Dendritic cell treated with granulocyte-macrophage colony-stimulating factor and Interleukin-4, amounts not matched to agents 40 ng/mL and 50 ng/mL, for 4 days (primary cell): ENCODE data around the gene TMPRSS13.

Experiments
- H3K27ac Mint-ChIP-seq: one replicate; pipeline ENCODE4 v1.8.0; 2022; ENCODE audit warnings: mild to moderate bottlenecking, mixed read lengths
- H3K27me3 Mint-ChIP-seq: one replicate; pipeline ENCODE4 v1.8.0; 2022; ENCODE audit warnings: mild to moderate bottlenecking, mixed read lengths
- H3K36me3 Mint-ChIP-seq: one replicate; pipeline ENCODE4 v1.8.0; 2022; ENCODE audit warnings: low read depth, mixed read lengths
- H3K4me1 Mint-ChIP-seq: one replicate; pipeline ENCODE4 v1.8.0; 2022; ENCODE audit warnings: low read depth, mixed read lengths
- H3K4me3 Mint-ChIP-seq: one replicate; pipeline ENCODE4 v1.8.0; 2022; ENCODE audit warnings: mild to moderate bottlenecking, moderate library complexity, mixed read lengths
- H3K9me3 Mint-ChIP-seq: one replicate; pipeline ENCODE4 v1.8.0; 2022; ENCODE audit warnings: mixed read lengths
- intact Hi-C: fragments of 100-400 bp; cut with micrococcal nuclease; formaldehyde crosslinking; loops from one replicate; pipeline ENCODE4 v1.15.0; 2022

TMPRSS13 gene

GRCh38 chr11:117876341-117877119 is 52.7 kb downstream of the TMPRSS13 start, which contains the start of gene FXYD6:
Gene FXYD6, minus strand, starts transcription at chr11:117876658. Its CDS starts 33,882 bp downstream, at chr11:117842776.
- no peaks in the 10 kb centered on the region for H3K9me3 Mint-ChIP-seq
- peak within 1 kb of the TSS; percentile 71 for H3K27ac Mint-ChIP-seq
- intact Hi-C loops = no loop called here
- peaks cover 89% of the 10 kb centered on the region for H3K27me3 Mint-ChIP-seq
- no peaks in the 10 kb centered on the region for H3K36me3 Mint-ChIP-seq
- peak within 1 kb of the TSS; percentile 68 for H3K4me3 Mint-ChIP-seq
- peaks cover 46% of the 10 kb centered on the region for H3K4me1 Mint-ChIP-seq

GRCh38 chr11:117876059-117876340 is 53.2 kb downstream of the TMPRSS13 start:
- peak overlapping the region; percentile 68 for H3K4me3 Mint-ChIP-seq
- no peaks in the 10 kb centered on the region for H3K9me3 Mint-ChIP-seq
- H3K27me3 Mint-ChIP-seq = peaks cover 85% of the 10 kb centered on the region
- intact Hi-C loops = no loop called here
- peak overlapping the region; percentile 71 for H3K27ac Mint-ChIP-seq
- no peaks in the 10 kb centered on the region for H3K36me3 Mint-ChIP-seq
- H3K4me1 Mint-ChIP-seq = peaks cover 46% of the 10 kb centered on the region

GRCh38 chr11:117875382-117876058 is 53.7 kb downstream of the TMPRSS13 start:
- peaks cover 83% of the 10 kb centered on the region for H3K27me3 Mint-ChIP-seq
- H3K36me3 Mint-ChIP-seq = no peaks in the 10 kb centered on the region
- H3K4me3 Mint-ChIP-seq = peak overlapping the region; percentile 68
- H3K9me3 Mint-ChIP-seq = no peaks in the 10 kb centered on the region
- peaks cover 46% of the 10 kb centered on the region for H3K4me1 Mint-ChIP-seq
- intact Hi-C loops = no loop called here
- peak overlapping the region; percentile 71 for H3K27ac Mint-ChIP-seq

GRCh38 chr11:117874910-117875381 is 54.3 kb downstream of the TMPRSS13 start:
- Mint-ChIP-seq H3K36me3 (no peaks in the 10 kb centered on the region), H3K4me3 (no peak overlapping the region), H3K27me3 (peaks cover 77% of the 10 kb centered on the region), H3K27ac (no peak overlapping the region), H3K4me1 (peaks cover 47% of the 10 kb centered on the region), H3K9me3 (no peaks in the 10 kb centered on the region)
- intact Hi-C loops = no loop called here

- peak overlapping the region; percentile 24 for H3K4me3 Mint-ChIP-seq
- H3K4me1 Mint-ChIP-seq = peaks cover 53% of the 10 kb centered on the region
- H3K27ac Mint-ChIP-seq = no peak overlapping the region
- H3K36me3 Mint-ChIP-seq = no peaks in the 10 kb centered on the region
- intact Hi-C loops = no loop called here
- no peaks in the 10 kb centered on the region for H3K9me3 Mint-ChIP-seq
- peaks cover 72% of the 10 kb centered on the region for H3K27me3 Mint-ChIP-seq
Observed at GRCh38 chr11:117874253-117874909, 54.8 kb downstream of the TMPRSS13 start.

- intact Hi-C loops = no loop called here
- Mint-ChIP-seq H3K4me1 (peaks cover 55% of the 10 kb centered on the region), H3K27ac (no peak overlapping the region), H3K36me3 (no peaks in the 10 kb centered on the region), H3K27me3 (peaks cover 65% of the 10 kb centered on the region), H3K4me3 (no peak overlapping the region), H3K9me3 (no peaks in the 10 kb centered on the region)
Observed at GRCh38 chr11:117873828-117874125, 55.4 kb downstream of the TMPRSS13 start.

GRCh38 chr11:117872975-117873827 is 56.0 kb downstream of the TMPRSS13 start:
- intact Hi-C loops = no loop called here
- Mint-ChIP-seq H3K27me3 (peaks cover 60% of the 10 kb centered on the region), H3K27ac (no peak overlapping the region), H3K4me1 (peaks cover 55% of the 10 kb centered on the region), H3K9me3 (no peaks in the 10 kb centered on the region), H3K36me3 (no peaks in the 10 kb centered on the region), H3K4me3 (no peak overlapping the region)

GRCh38 chr11:117872420-117872961 is 56.7 kb downstream of the TMPRSS13 start:
- Mint-ChIP-seq H3K4me3 (no peak overlapping the region), H3K27ac (no peak overlapping the region), H3K9me3 (no peaks in the 10 kb centered on the region), H3K36me3 (no peaks in the 10 kb centered on the region), H3K27me3 (peaks cover 54% of the 10 kb centered on the region), H3K4me1 (peaks cover 55% of the 10 kb centered on the region)
- intact Hi-C loops = no loop called here

- peaks cover 52% of the 10 kb centered on the region for H3K4me1 Mint-ChIP-seq
- H3K9me3 Mint-ChIP-seq = no peaks in the 10 kb centered on the region
- H3K36me3 Mint-ChIP-seq = no peaks in the 10 kb centered on the region
- peaks cover 51% of the 10 kb centered on the region for H3K27me3 Mint-ChIP-seq
- intact Hi-C loops = no loop called here
- no peak overlapping the region for H3K4me3 Mint-ChIP-seq
- no peak overlapping the region for H3K27ac Mint-ChIP-seq
Observed at GRCh38 chr11:117871784-117872183, 57.4 kb downstream of the TMPRSS13 start.

- Mint-ChIP-seq H3K36me3 (no peaks in the 10 kb centered on the region), H3K27me3 (peaks cover 46% of the 10 kb centered on the region), H3K4me1 (peaks cover 46% of the 10 kb centered on the region), H3K9me3 (no peaks in the 10 kb centered on the region), H3K4me3 (no peak overlapping the region), H3K27ac (no peak overlapping the region)
- intact Hi-C loops = no loop called here
Observed at GRCh38 chr11:117871160-117871559, 58.0 kb downstream of the TMPRSS13 start.

- no peaks in the 10 kb centered on the region for H3K9me3 Mint-ChIP-seq
- no peaks in the 10 kb centered on the region for H3K36me3 Mint-ChIP-seq
- no peak overlapping the region for H3K4me3 Mint-ChIP-seq
- no peak overlapping the region for H3K27ac Mint-ChIP-seq
- peaks cover 37% of the 10 kb centered on the region for H3K27me3 Mint-ChIP-seq
- intact Hi-C loops = no loop called here
- H3K4me1 Mint-ChIP-seq = peaks cover 38% of the 10 kb centered on the region
Observed at GRCh38 chr11:117870103-117870952, 58.9 kb downstream of the TMPRSS13 start.

GRCh38 chr11:117869604-117870003 is 59.6 kb downstream of the TMPRSS13 start:
- no peak overlapping the region for H3K27ac Mint-ChIP-seq
- intact Hi-C loops = no loop called here
- no peak overlapping the region for H3K4me3 Mint-ChIP-seq
- no peaks in the 10 kb centered on the region for H3K36me3 Mint-ChIP-seq
- peaks cover 33% of the 10 kb centered on the region for H3K27me3 Mint-ChIP-seq
- H3K9me3 Mint-ChIP-seq = no peaks in the 10 kb centered on the region
- H3K4me1 Mint-ChIP-seq = peaks cover 30% of the 10 kb centered on the region
